GM19324 (cell line): ENCODE measurements around the gene BICRA.

Source experiments
- ATAC-seq: cut with Tn5 transposase; IDR thresholded peaks from one replicate; pipeline ENCODE4 v1.9.1; 2021; ENCODE audit warnings: mild to moderate bottlenecking, moderate library complexity; ENCODE audit not compliant: unreplicated experiment, low FRiP score

The BICRA gene

GRCh38 chr19:47682939-47683338 lies 74.0 kb downstream of the BICRA start:
- ATAC-seq, result no peak

- ATAC-seq, result no peak
These were observed 77.9 kb downstream of the BICRA start for GRCh38 chr19:47686679-47687450.

- ATAC-seq, result no peak
These were observed 79.0 kb downstream of the BICRA start for GRCh38 chr19:47687906-47688305.

GRCh38 chr19:47691090-47691489 lies 82.2 kb downstream of the BICRA start:
- no peak for ATAC-seq

GRCh38 chr19:47691782-47692181 lies 82.8 kb downstream of the BICRA start:
- ATAC-seq, result no peak

GRCh38 chr19:47693489-47693888 lies 84.6 kb downstream of the BICRA start:
- no peak for ATAC-seq

GRCh38 chr19:47693903-47694302 lies 85.0 kb downstream of the BICRA start:
- no peak for ATAC-seq

GRCh38 chr19:47694466-47695273 lies 85.7 kb downstream of the BICRA start:
- ATAC-seq, result no peak

- ATAC-seq, result no peak
These were observed 86.8 kb downstream of the BICRA start for GRCh38 chr19:47695533-47696262.

GRCh38 chr19:47696635-47697034 lies 87.7 kb downstream of the BICRA start:
- ATAC-seq, result no peak

GRCh38 chr19:47697863-47698609 lies 89.1 kb downstream of the BICRA start:
- no peak for ATAC-seq

GRCh38 chr19:47698631-47699359 lies 89.9 kb downstream of the BICRA start:
- no peak for ATAC-seq

GRCh38 chr19:47699360-47699917 lies 90.5 kb downstream of the BICRA start:
- ATAC-seq, result no peak

- ATAC-seq, result no peak
These were observed 92.2 kb downstream of the BICRA start for GRCh38 chr19:47700934-47701716.

- no peak for ATAC-seq
These were observed 93.0 kb downstream of the BICRA start for GRCh38 chr19:47701717-47702552.

GRCh38 chr19:47702671-47703070 lies 93.7 kb downstream of the BICRA start:
- ATAC-seq, result no peak

GRCh38 chr19:47703301-47703700 lies 94.4 kb downstream of the BICRA start:
- ATAC-seq, result no peak

GRCh38 chr19:47704024-47704423 lies 95.1 kb downstream of the BICRA start:
- ATAC-seq, result no peak
